Tibial nerve (tissue), 3 donors: ENCODE measurements around the gene SIK2.

Source experiments
- CTCF ChIP-seq, 5 experiments: fragments of 200-600 bp in 3 of 5; fragments of 450-650 bp in 2 of 5; sonication (generic) in 3 of 5; IDR thresholded peaks; one replicate each; pipeline ENCODE4 v1.5.1; 2016 to 2019; ENCODE audit warnings: antibody characterized with exemption in 5 of 5, mild to moderate bottlenecking in 3 of 5, moderate library complexity in 2 of 5
- POLR2A ChIP-seq, 2 donors: fragments of 450-650 bp; IDR thresholded peaks; one replicate each; pipeline ENCODE4 v1.6.1; 2017; ENCODE audit warnings: antibody characterized with exemption in 2 of 2, mild to moderate bottlenecking in 2 of 2, moderate library complexity in 2 of 2

- TF ChIP-seq POLR2A (IDR thresholded peaks at IDR 0.05) (no peak), CTCF (IDR thresholded peaks at IDR 0.05) (no peak)
Observed at GRCh38 chr11:111645657-111646316, 43.5 kb downstream of the SIK2 start.
